ENCODE data around the gene C1QB. TPM values are rescaled to one million over a fixed set of nuclear protein-coding genes. Genes with fewer than 3 reads are reported as not detected.
"Not testable (repeated sequence)": the region's sequence is repeated elsewhere in the genome, so short reads cannot be mapped to it uniquely, and the experiment has no call there.

Gene C1QB
- total and polyA plus RNA-seq, 4 donors = 93.9 to 335 (median 143) TPM

DNA sequence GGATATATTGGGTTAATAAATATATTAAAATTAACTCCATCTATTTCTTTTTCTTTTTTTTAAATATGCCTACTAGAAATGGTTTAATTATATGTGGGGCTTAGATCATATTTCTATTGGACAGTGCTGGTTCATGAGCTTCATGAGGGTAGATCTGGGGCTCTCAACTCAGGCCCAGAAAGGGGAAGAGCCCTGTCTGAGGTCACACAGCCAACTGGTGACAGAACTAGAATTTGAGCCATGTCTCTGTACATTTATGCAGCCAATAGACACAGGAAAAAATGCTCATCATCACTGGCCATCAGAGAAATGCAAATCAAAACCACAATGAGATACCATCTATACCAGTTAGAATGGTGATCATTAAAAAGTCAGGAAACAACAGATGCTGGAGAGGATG is 52.5 kb downstream of the C1QB start (continued):
- TF ChIP-seq RXRA (IDR thresholded peaks at IDR 0.05) = no peak
- no peak for TF ChIP-seq RAD21 (IDR thresholded peaks at IDR 0.05)
- no peak for TF ChIP-seq TAF1 (conservative IDR thresholded peaks at IDR 0.05)
- TF ChIP-seq, protein P1, sequence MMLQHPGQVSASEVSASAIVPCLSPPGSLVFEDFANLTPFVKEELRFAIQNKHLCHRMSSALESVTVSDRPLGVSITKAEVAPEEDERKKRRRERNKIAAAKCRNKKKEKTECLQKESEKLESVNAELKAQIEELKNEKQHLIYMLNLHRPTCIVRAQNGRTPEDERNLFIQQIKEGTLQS (IDR thresholded peaks at IDR 0.05) = no peak
- TF ChIP-seq MAX (IDR thresholded peaks at IDR 0.05) = no peak
- no peak for TF ChIP-seq JUND (IDR thresholded peaks at IDR 0.05)
- TF ChIP-seq SP1 (IDR thresholded peaks at IDR 0.05) = no peak

GRCh38 chr1:22706100-22706499 is 53.1 kb downstream of the C1QB start:
- not testable (repeated sequence) for DNase-seq (ENCODE audit: low spot score)

DNA sequence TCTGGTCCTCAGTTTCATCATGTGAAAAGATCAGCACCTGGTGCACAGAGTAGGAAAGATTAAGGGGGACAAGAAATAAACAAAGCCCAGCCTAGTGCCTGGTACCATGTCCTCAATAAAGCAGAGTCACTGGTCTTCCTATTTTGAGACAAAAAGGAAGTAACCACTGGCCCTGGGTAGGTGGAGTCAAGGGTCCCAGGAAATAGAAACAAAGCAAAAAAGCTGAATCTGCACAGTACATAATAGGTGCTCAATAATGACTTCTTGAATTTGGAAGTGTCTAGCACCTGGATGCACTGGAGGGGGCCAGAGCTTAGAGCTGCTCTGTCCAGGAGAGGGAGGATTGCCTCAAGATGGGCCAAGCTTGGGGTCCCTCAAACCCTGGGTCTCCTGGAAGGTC is 55.7 kb downstream of the C1QB start:
- Histone ChIP-seq H3K9ac (ENCODE audit: low read depth in 1 of 2, low read length in 2 of 2) (no peak overlapping the region), H3K4me1 (ENCODE audit: control insufficient read depth in 4 of 4, insufficient read depth in 4 of 4, low read length in 3 of 4) (peaks cover 3 to 12% (median 5%) of the 10 kb centered on the region in 4 donors), H3K9me3 (ENCODE audit: control insufficient read depth in 4 of 4, low read length in 3 of 4) (no peaks in the 10 kb centered on the region), H3K27me3 (ENCODE audit: control insufficient read depth in 4 of 4, insufficient read depth in 4 of 4, low read length in 3 of 4) (peaks cover 0 to 4% (median under 1%) of the 10 kb centered on the region in 4 donors), H3K4me3 (ENCODE audit: low read depth in 1 of 3, low read length in 3 of 3) (no peak overlapping the region), H3K36me3 (ENCODE audit: control insufficient read depth in 4 of 4, insufficient read depth in 3 of 4, low read depth in 1 of 4, low read length in 3 of 4) (no peaks in the 10 kb centered on the region), H3K27ac (ENCODE audit: low read depth in 1 of 2, low read length in 2 of 2) (no peak overlapping the region)
- TF ChIP-seq, protein P2, sequence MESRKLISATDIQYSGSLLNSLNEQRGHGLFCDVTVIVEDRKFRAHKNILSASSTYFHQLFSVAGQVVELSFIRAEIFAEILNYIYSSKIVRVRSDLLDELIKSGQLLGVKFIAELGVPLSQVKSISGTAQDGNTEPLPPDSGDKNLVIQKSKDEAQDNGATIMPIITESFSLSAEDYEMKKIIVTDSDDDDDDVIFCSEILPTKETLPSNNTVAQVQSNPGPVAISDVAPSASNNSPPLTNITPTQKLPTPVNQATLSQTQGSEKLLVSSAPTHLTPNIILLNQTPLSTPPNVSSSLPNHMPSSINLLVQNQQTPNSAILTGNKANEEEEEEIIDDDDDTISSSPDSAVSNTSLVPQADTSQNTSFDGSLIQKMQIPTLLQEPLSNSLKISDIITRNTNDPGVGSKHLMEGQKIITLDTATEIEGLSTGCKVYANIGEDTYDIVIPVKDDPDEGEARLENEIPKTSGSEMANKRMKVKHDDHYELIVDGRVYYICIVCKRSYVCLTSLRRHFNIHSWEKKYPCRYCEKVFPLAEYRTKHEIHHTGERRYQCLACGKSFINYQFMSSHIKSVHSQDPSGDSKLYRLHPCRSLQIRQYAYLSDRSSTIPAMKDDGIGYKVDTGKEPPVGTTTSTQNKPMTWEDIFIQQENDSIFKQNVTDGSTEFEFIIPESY (IDR thresholded peaks at IDR 0.05) = no peak
- no peak for TF ChIP-seq YY1 (IDR thresholded peaks at IDR 0.05)
- no peak for TF ChIP-seq FOXA2 (IDR thresholded peaks at IDR 0.05)
- TF ChIP-seq CTCF (IDR thresholded peaks at IDR 0.05; ENCODE audit: low read depth, low read length, missing input control) = no peak
- no peak for TF ChIP-seq EGR1 (IDR thresholded peaks at IDR 0.05; ENCODE audit: low read depth in 2 of 2)
- TF ChIP-seq SP1 (IDR thresholded peaks at IDR 0.05) = no peak
- TF ChIP-seq GABPA (IDR thresholded peaks at IDR 0.05 in 1 of 2, conservative IDR thresholded peaks at IDR 0.05 in 1 of 2) = no peak
- TF ChIP-seq NR2F2 (IDR thresholded peaks at IDR 0.05) = no peak
- TF ChIP-seq HNF4A (conservative IDR thresholded peaks at IDR 0.05) = no peak
- TF ChIP-seq, protein P1 (IDR thresholded peaks at IDR 0.05) = no peak
- TF ChIP-seq RXRA (IDR thresholded peaks at IDR 0.05) = no peak
- no peak for TF ChIP-seq HNF4G (IDR thresholded peaks at IDR 0.05)
- TF ChIP-seq TAF1 (conservative IDR thresholded peaks at IDR 0.05) = no peak
- TF ChIP-seq JUND (IDR thresholded peaks at IDR 0.05) = no peak
- no peak for TF ChIP-seq FOXA1 (IDR thresholded peaks at IDR 0.05)
- TF ChIP-seq MAX (IDR thresholded peaks at IDR 0.05) = no peak
- TF ChIP-seq RAD21 (IDR thresholded peaks at IDR 0.05) = no peak
- no peak for TF ChIP-seq REST (IDR thresholded peaks at IDR 0.05)
- no peak for DNase-seq (ENCODE audit: low spot score)

More at GRCh38 chr1:22706100-22706499, 53.1 kb downstream of the C1QB start:
- H3K27me3 ChIP-seq (ENCODE audit: control insufficient read depth in 4 of 4, insufficient read depth in 4 of 4, low read length in 3 of 4); H3K4me3 ChIP-seq (ENCODE audit: low read depth in 1 of 3, low read length in 3 of 3); H3K4me1 ChIP-seq (ENCODE audit: control insufficient read depth in 4 of 4, insufficient read depth in 4 of 4, low read length in 3 of 4); H3K36me3 ChIP-seq (ENCODE audit: control insufficient read depth in 4 of 4, insufficient read depth in 3 of 4, low read depth in 1 of 4, low read length in 3 of 4); H3K9me3 ChIP-seq (ENCODE audit: control insufficient read depth in 4 of 4, low read length in 3 of 4); H3K27ac ChIP-seq (ENCODE audit: low read depth in 1 of 2, low read length in 2 of 2); H3K9ac ChIP-seq (ENCODE audit: low read depth in 1 of 2, low read length in 2 of 2): not testable (repeated sequence)
- 87% methylated on average over 4 of the region's 4 CpGs for WGBS

Data from liver (tissue), 9 donors.